Mammary epithelial cell (primary cell): ENCODE data around the gene ZNF70.

ENCODE experiments used
- CTCF ChIP-seq, 2 donors: IDR thresholded peaks in 1 of 2; conservative IDR thresholded peaks in 1 of 2; 2 replicates each; pipeline ENCODE4 v1.5.1; 2011 to 2012; ENCODE audit warnings: inconsistent platforms in 2 of 2, low read length in 2 of 2, mild to moderate bottlenecking in 2 of 2, control low read depth in 1 of 2, low read depth in 1 of 2; ENCODE audit not compliant: insufficient read depth in 1 of 2; ENCODE audit errors: extremely low read depth in 1 of 2
- EZH2 ChIP-seq: IDR thresholded peaks from 2 replicates; pipeline ENCODE4 v1.6.1; 2012; ENCODE audit warnings: low read length, inconsistent platforms, borderline replicate concordance

GRCh38 chr22:23698673-23699235, 52.2 kb downstream of the ZNF70 start:
- TF ChIP-seq EZH2 (no peak), CTCF (conservative IDR thresholded peaks at IDR 0.05 in 1 of 2, IDR thresholded peaks at IDR 0.05 in 1 of 2; ENCODE audit: extremely low read depth in 1 of 2, insufficient read depth in 1 of 2, low read depth in 1 of 2, low read length in 2 of 2) (no peak)
